ENCODE measurements around the gene SNX6. TPM values are rescaled to one million over a fixed set of nuclear protein-coding genes. Genes with fewer than 3 reads are reported as not detected.
"Not testable (repeated sequence)": the region's sequence is repeated elsewhere in the genome, so short reads cannot be mapped to it uniquely, and the experiment has no call there.

Gene SNX6
- total and polyA plus RNA-seq, 9 of the 15 experiments (the other 6 are each of a cell fraction or from before 2014, with no cell fraction given) = 34.6 to 111 (median 57.5) TPM

GRCh38 chr14:34634360-34634771 lies 4.4 kb upstream of the SNX6 start:
- in situ Hi-C loops (cut with MboI); H3K9me1 ChIP-seq (ENCODE audit: control insufficient read depth, insufficient read depth, low read length); H3K79me2 ChIP-seq (ENCODE audit: control insufficient read depth, insufficient read depth, low read length); H3K9ac ChIP-seq (ENCODE audit: insufficient read depth in 1 of 2, low read depth in 2 of 2, low read length in 2 of 2); H3K27ac ChIP-seq (ENCODE audit: extremely low read depth, low read depth, low read length); H3K27me3 ChIP-seq (ENCODE audit: control insufficient read depth in 2 of 2, insufficient read depth in 2 of 2, low read length in 2 of 2); H4K20me1 ChIP-seq (replicated peaks; ENCODE audit: control insufficient read depth, insufficient read depth, low read length); intact Hi-C loops (cut with micrococcal nuclease); BruUV-seq (replicated peaks); H3K4me3 ChIP-seq; H3K36me3 ChIP-seq (ENCODE audit: control insufficient read depth, insufficient read depth, low read length); H3K9me3 ChIP-seq (replicated peaks; ENCODE audit: control insufficient read depth, insufficient read depth, low read depth, low read length); TF ChIP-seq MYC (CRISPR knock-in tag; IDR thresholded peaks at IDR 0.05; ENCODE audit: borderline replicate concordance, low read depth): not testable (repeated sequence)
- H3K4me2 ChIP-seq (ENCODE audit: insufficient read depth, low read length) = peak overlapping the region; percentile 41; the same call in 1 of the 2 replicates
- ChIA-PET CTCF (ENCODE audit: low intra/inter-chr PET ratio) (interaction anchor here (0.6 kb wide), 1 partner anchor 1042 kb away, joined by 7 read pairs; no protein-coding TSS in a partner anchor), POLR2A (interaction anchor here (0.7 to 1.4 kb wide), 4 partner anchors 9 to 357 kb away, joined by 3 to 4 read pairs (median 4); no protein-coding TSS in a partner anchor)
- peaks cover 2 to 15% of the 10 kb centered on the region in 2 experiments; a peak in 3 of 5 replicates for H3K4me1 ChIP-seq (replicated peaks in 1 of 2; ENCODE audit: control insufficient read depth in 2 of 2, insufficient read depth in 2 of 2, low read length in 2 of 2)
- H2AFZ ChIP-seq (ENCODE audit: low read depth, low read length) = peak overlapping the region; percentile 62; the same call in 1 of the 2 replicates
- WGBS (ENCODE audit: insufficient coverage, low coverage, missing lambda C conversion rate) = 2% methylated on average over 4 of the region's 9 CpGs
- peak; percentile 66 for FAIRE-seq
- peak in 2 of 4 experiments; percentile 37 to 71 for DNase-seq (ENCODE audit: extremely low read depth in 1 of 4, low spot score in 3 of 4)
- peak; percentile 68 for ATAC-seq
- TF ChIP-seq, protein P1, sequence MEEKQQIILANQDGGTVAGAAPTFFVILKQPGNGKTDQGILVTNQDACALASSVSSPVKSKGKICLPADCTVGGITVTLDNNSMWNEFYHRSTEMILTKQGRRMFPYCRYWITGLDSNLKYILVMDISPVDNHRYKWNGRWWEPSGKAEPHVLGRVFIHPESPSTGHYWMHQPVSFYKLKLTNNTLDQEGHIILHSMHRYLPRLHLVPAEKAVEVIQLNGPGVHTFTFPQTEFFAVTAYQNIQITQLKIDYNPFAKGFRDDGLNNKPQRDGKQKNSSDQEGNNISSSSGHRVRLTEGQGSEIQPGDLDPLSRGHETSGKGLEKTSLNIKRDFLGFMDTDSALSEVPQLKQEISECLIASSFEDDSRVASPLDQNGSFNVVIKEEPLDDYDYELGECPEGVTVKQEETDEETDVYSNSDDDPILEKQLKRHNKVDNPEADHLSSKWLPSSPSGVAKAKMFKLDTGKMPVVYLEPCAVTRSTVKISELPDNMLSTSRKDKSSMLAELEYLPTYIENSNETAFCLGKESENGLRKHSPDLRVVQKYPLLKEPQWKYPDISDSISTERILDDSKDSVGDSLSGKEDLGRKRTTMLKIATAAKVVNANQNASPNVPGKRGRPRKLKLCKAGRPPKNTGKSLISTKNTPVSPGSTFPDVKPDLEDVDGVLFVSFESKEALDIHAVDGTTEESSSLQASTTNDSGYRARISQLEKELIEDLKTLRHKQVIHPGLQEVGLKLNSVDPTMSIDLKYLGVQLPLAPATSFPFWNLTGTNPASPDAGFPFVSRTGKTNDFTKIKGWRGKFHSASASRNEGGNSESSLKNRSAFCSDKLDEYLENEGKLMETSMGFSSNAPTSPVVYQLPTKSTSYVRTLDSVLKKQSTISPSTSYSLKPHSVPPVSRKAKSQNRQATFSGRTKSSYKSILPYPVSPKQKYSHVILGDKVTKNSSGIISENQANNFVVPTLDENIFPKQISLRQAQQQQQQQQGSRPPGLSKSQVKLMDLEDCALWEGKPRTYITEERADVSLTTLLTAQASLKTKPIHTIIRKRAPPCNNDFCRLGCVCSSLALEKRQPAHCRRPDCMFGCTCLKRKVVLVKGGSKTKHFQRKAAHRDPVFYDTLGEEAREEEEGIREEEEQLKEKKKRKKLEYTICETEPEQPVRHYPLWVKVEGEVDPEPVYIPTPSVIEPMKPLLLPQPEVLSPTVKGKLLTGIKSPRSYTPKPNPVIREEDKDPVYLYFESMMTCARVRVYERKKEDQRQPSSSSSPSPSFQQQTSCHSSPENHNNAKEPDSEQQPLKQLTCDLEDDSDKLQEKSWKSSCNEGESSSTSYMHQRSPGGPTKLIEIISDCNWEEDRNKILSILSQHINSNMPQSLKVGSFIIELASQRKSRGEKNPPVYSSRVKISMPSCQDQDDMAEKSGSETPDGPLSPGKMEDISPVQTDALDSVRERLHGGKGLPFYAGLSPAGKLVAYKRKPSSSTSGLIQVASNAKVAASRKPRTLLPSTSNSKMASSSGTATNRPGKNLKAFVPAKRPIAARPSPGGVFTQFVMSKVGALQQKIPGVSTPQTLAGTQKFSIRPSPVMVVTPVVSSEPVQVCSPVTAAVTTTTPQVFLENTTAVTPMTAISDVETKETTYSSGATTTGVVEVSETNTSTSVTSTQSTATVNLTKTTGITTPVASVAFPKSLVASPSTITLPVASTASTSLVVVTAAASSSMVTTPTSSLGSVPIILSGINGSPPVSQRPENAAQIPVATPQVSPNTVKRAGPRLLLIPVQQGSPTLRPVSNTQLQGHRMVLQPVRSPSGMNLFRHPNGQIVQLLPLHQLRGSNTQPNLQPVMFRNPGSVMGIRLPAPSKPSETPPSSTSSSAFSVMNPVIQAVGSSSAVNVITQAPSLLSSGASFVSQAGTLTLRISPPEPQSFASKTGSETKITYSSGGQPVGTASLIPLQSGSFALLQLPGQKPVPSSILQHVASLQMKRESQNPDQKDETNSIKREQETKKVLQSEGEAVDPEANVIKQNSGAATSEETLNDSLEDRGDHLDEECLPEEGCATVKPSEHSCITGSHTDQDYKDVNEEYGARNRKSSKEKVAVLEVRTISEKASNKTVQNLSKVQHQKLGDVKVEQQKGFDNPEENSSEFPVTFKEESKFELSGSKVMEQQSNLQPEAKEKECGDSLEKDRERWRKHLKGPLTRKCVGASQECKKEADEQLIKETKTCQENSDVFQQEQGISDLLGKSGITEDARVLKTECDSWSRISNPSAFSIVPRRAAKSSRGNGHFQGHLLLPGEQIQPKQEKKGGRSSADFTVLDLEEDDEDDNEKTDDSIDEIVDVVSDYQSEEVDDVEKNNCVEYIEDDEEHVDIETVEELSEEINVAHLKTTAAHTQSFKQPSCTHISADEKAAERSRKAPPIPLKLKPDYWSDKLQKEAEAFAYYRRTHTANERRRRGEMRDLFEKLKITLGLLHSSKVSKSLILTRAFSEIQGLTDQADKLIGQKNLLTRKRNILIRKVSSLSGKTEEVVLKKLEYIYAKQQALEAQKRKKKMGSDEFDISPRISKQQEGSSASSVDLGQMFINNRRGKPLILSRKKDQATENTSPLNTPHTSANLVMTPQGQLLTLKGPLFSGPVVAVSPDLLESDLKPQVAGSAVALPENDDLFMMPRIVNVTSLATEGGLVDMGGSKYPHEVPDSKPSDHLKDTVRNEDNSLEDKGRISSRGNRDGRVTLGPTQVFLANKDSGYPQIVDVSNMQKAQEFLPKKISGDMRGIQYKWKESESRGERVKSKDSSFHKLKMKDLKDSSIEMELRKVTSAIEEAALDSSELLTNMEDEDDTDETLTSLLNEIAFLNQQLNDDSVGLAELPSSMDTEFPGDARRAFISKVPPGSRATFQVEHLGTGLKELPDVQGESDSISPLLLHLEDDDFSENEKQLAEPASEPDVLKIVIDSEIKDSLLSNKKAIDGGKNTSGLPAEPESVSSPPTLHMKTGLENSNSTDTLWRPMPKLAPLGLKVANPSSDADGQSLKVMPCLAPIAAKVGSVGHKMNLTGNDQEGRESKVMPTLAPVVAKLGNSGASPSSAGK (IDR thresholded peaks at IDR 0.05) = peak; percentile 75
- peak in 1 of 2 experiments; percentile 38; a peak in 1 of 4 replicates for TF ChIP-seq RCOR1 (IDR thresholded peaks at IDR 0.05; ENCODE audit: borderline replicate concordance in 1 of 2, low read depth in 2 of 2, low read length in 2 of 2)
- peak; percentile 54; the same call in 1 of the 2 replicates for TF ChIP-seq MYC (IDR thresholded peaks at IDR 0.05; ENCODE audit: low read depth, low read length)
- peak; percentile 65 for TF ChIP-seq CBFA2T2 (conservative IDR thresholded peaks at IDR 0.05)
- TF ChIP-seq HDAC3 (IDR thresholded peaks at IDR 0.05; ENCODE audit: borderline replicate concordance, partially characterized antibody) = peak; percentile 35
- peak; percentile 63; the same call in 1 of the 2 replicates for TF ChIP-seq TAL1 (IDR thresholded peaks at IDR 0.05)
- 0 out of 4 replicates have a peak, but pooled peaks of 1 of the 2 experiments have one; percentile 8 for TF ChIP-seq TBL1XR1 (IDR thresholded peaks at IDR 0.05; ENCODE audit: low read length in 2 of 2)
- 0 out of 2 replicates have a peak, but pooled peaks have one; percentile 38 for TF ChIP-seq SMAD4 (CRISPR knock-in tag; conservative IDR thresholded peaks at IDR 0.05)
- TF ChIP-seq KDM1A (IDR thresholded peaks at IDR 0.05) = peak; percentile 68 to 86

All from K562 (cell line).